GM23248 (cell line): Measurements from ENCODE around the gene C5. TPM values are rescaled to one million over a fixed set of nuclear protein-coding genes. Genes with fewer than 3 reads are reported as not detected.

ENCODE experiments used
- DNase-seq: peaks from one replicate; pipeline ENCODE4 v3.0.0-alpha.2; 2015
- H2AFZ ChIP-seq: fragments of 200-600 bp; sonication (generic); 2 replicates; pipeline ENCODE4 v1.6.1; 2016; ENCODE audit warnings: antibody characterized with exemption
- H3F3A ChIP-seq: fragments of 200-600 bp; sonication (generic); 2 replicates; pipeline ENCODE4 v1.6.1; 2016; ENCODE audit warnings: mild to moderate bottlenecking, antibody characterized with exemption, mixed run types; ENCODE audit not compliant: insufficient read depth
- H3K27ac ChIP-seq: fragments of 200-600 bp; sonication (generic); 2 replicates; pipeline ENCODE4 v1.5.1; 2016; ENCODE audit warnings: mild to moderate bottlenecking
- H3K27me3 ChIP-seq: fragments of 200-600 bp; sonication (generic); replicated peaks from 2 replicates; pipeline ENCODE4 v1.6.1; 2016; ENCODE audit warnings: mild to moderate bottlenecking; ENCODE audit not compliant: insufficient read depth
- H3K36me3 ChIP-seq: fragments of 200-600 bp; sonication (generic); 2 replicates; pipeline ENCODE4 v1.6.1; 2016; ENCODE audit warnings: low read depth, mild to moderate bottlenecking
- H3K4me1 ChIP-seq: fragments of 200-600 bp; sonication (generic); 2 replicates; pipeline ENCODE4 v1.6.1; 2016; ENCODE audit warnings: mild to moderate bottlenecking; ENCODE audit not compliant: insufficient read depth
- H3K4me2 ChIP-seq: fragments of 200-600 bp; sonication (generic); one replicate; pipeline ENCODE4 v1.6.1; 2016; ENCODE audit warnings: mild to moderate bottlenecking; ENCODE audit not compliant: unreplicated experiment
- H3K4me3 ChIP-seq: fragments of 200-600 bp; sonication (generic); 2 replicates; pipeline ENCODE4 v1.5.1; 2016; ENCODE audit warnings: mild to moderate bottlenecking
- H3K79me2 ChIP-seq: fragments of 200-600 bp; sonication (generic); 2 replicates; pipeline ENCODE4 v1.6.1; 2016; ENCODE audit warnings: mild to moderate bottlenecking; ENCODE audit not compliant: insufficient read depth
- H3K9ac ChIP-seq: fragments of 200-600 bp; sonication (generic); 2 replicates; pipeline ENCODE4 v1.6.1; 2016; ENCODE audit warnings: mild to moderate bottlenecking
- H3K9me2 ChIP-seq: fragments of 200-600 bp; sonication (generic); 2 replicates; pipeline ENCODE4 v1.6.1; 2016; ENCODE audit warnings: mixed run types, mild to moderate bottlenecking, moderate library complexity; ENCODE audit not compliant: insufficient read depth
- H3K9me3 ChIP-seq: fragments of 200-600 bp; sonication (generic); one replicate; pipeline ENCODE4 v1.6.1; 2017; ENCODE audit warnings: low read depth
- H4K20me1 ChIP-seq: fragments of 200-600 bp; sonication (generic); 2 replicates; pipeline ENCODE4 v1.6.0; 2016; ENCODE audit not compliant: insufficient read depth
- EZH2 ChIP-seq: fragments of 200-600 bp; sonication (generic); IDR thresholded peaks from 2 replicates; pipeline ENCODE4 v1.6.1; 2018; ENCODE audit warnings: antibody characterized with exemption, mild to moderate bottlenecking; ENCODE audit not compliant: insufficient read depth, poor library complexity, severe bottlenecking
- EZH2phosphoT487 ChIP-seq: fragments of 200-600 bp; sonication (generic); IDR thresholded peaks from 2 replicates; pipeline ENCODE4 v1.6.1; 2018; ENCODE audit warnings: antibody characterized with exemption, moderate library complexity, mild to moderate bottlenecking, low read depth; ENCODE audit not compliant: insufficient read depth
- WGBS, 2 experiments: methylation state at CpG; one replicate each; pipeline ENCODE4 v1.1.6; 2015 to 2017; ENCODE audit warnings: low lambda C conversion rate in 2 of 2, low coverage in 1 of 2; ENCODE audit errors: missing lambda C conversion rate in 2 of 2; 5-methylcytosine and 5-hydroxymethylcytosine counted together
- in situ Hi-C: fragments of 300-500 bp; cut with MboI; formaldehyde crosslinking; loops from 2 replicates; pipeline ENCODE4 v1.15.0; 2020
- polyA plus RNA-seq: library from polyadenylated mRNA; unstranded; fragments of >200 nt; fragmentation: Nextera tagmentation; extraction: Ambion mirVana; gene quantifications from 2 replicates; pipeline ENCODE4 v1.2.1, GENCODE V29; 2016
- total RNA-seq: library from RNA; depleted of rRNA; stranded (reverse); fragments of >200 nt; shearing (Covaris generic); gene quantifications from 2 replicates; pipeline ENCODE4 v1.2.3, GENCODE V29; 2014

The C5 gene
- total and polyA plus RNA-seq, 2 experiments from 2014 or later, result 1.2 to 1.6 TPM

DNA sequence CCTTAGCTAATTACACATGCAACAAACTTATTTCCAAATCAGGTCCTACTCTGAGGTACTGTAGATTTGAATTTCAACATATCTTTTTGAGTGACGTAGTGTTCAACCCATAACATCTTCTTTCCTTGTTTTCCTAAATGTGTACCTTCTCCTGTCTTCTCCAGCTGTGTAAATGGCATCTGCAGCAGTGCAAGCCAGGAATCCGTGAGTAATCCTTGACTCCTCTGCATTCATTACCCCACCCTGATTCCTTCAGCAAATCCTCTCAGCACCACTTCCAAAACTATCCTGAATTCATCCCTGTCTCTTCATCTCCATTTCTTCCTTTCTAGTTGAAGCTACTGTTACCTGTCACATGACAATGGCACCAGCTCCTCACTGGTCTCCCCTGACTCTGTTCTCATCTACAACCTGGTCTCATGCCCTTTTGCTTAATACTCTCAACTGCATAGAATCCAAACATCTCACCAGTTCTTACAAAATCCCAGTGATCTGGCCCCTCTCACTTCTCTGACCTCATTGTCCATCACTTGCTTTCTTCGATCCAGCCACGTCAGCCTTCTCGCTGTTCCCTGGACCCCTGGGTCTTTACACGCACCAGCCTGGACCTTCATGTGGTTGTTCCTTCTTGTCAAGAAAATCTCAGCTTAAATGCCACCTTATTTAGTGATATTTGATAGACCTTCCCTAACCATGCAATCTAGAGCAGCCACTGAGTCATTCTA, 108.9 kb downstream of the C5 start:
- Histone ChIP-seq H4K20me1 (no peaks in the 10 kb centered on the region), H3F3A (peaks cover 18% of the 10 kb centered on the region; the same call in 1 of the 2 replicates), H3K4me2 (peak overlapping the region; percentile 57), H3K4me1 (peaks cover 41% of the 10 kb centered on the region), H3K79me2 (no peaks in the 10 kb centered on the region), H3K4me3 (peak overlapping the region; percentile 23; the same call in 1 of the 2 replicates), H2AFZ (peak overlapping the region; percentile 45), H3K27me3 (no peaks in the 10 kb centered on the region), H3K9me2 (no peaks in the 10 kb centered on the region), H3K9ac (no peak overlapping the region; the same call in 1 of the 2 replicates), H3K9me3 (no peaks in the 10 kb centered on the region), H3K27ac (peak overlapping the region; percentile 36), H3K36me3 (no peaks in the 10 kb centered on the region)
- in situ Hi-C loops, result no loop called here
- DNase-seq, result peak; percentile 86
- no peak for TF ChIP-seq EZH2
- no peak for TF ChIP-seq EZH2phosphoT487
- WGBS, 2 experiments, result 5 to 9% methylated on average over 6 of the region's 6 CpGs

GRCh38 chr9:120940573-120940972, 109.5 kb downstream of the C5 start:
- in situ Hi-C loops, result no loop called here
- Histone ChIP-seq H3F3A (peaks cover 18% of the 10 kb centered on the region), H3K4me2 (peak overlapping the region; percentile 57)

DNA sequence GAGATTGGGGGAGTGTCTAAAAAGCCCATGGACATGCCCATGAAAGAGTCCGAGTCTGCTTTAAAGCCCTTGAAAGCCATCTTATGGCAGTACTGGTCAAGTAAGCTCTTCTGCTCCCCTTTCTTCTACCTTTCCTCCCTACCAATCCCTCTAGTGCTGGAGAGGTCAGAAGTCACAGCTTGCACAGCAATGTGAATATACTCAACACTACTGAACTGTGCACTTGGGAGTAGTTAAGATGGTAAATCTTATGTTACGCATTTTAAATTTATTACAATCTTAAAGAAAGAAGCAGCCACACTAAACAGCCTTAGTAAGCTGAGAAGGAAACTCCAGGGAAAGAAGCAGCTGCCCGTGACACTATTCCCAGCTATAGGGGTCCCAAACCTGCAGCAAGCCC, 111.2 kb downstream of the C5 start:
- H3K4me1 ChIP-seq, result peaks cover 49% of the 10 kb centered on the region
- no peak for DNase-seq
- H3F3A ChIP-seq, result peaks cover 30% of the 10 kb centered on the region
- no peak for TF ChIP-seq EZH2
- H2AFZ ChIP-seq, result no peak overlapping the region
- WGBS, 2 experiments, result 88 to 90% methylated on average over 3 of the region's 3 CpGs
- no peaks in the 10 kb centered on the region for H3K27me3 ChIP-seq
- H3K36me3 ChIP-seq, result no peaks in the 10 kb centered on the region
- no peak overlapping the region for H3K4me3 ChIP-seq
- no peaks in the 10 kb centered on the region for H3K9me2 ChIP-seq
- H3K9me3 ChIP-seq, result no peaks in the 10 kb centered on the region
- no peaks in the 10 kb centered on the region for H4K20me1 ChIP-seq
- in situ Hi-C loops, result no loop called here
- no peaks in the 10 kb centered on the region for H3K79me2 ChIP-seq
- no peak overlapping the region for H3K27ac ChIP-seq
- no peak overlapping the region for H3K9ac ChIP-seq
- H3K4me2 ChIP-seq, result no peak overlapping the region

More at GRCh38 chr9:120940573-120940972, 109.5 kb downstream of the C5 start:
- no peaks in the 10 kb centered on the region for H3K9me2 ChIP-seq
- no peak overlapping the region for H3K27ac ChIP-seq
- H4K20me1 ChIP-seq, result no peaks in the 10 kb centered on the region
- no peaks in the 10 kb centered on the region for H3K79me2 ChIP-seq
- H3K36me3 ChIP-seq, result no peaks in the 10 kb centered on the region
- no peak overlapping the region for H3K9ac ChIP-seq
- no peak overlapping the region for H2AFZ ChIP-seq
- no peaks in the 10 kb centered on the region for H3K9me3 ChIP-seq
- no peak overlapping the region for H3K4me3 ChIP-seq
- DNase-seq, result no peak
- no peaks in the 10 kb centered on the region for H3K27me3 ChIP-seq
- TF ChIP-seq EZH2phosphoT487, result no peak
- TF ChIP-seq EZH2, result no peak
- 49 to 58% methylated on average over 10 of the region's 10 CpGs for WGBS, 2 experiments
- peaks cover 41% of the 10 kb centered on the region for H3K4me1 ChIP-seq

DNA sequence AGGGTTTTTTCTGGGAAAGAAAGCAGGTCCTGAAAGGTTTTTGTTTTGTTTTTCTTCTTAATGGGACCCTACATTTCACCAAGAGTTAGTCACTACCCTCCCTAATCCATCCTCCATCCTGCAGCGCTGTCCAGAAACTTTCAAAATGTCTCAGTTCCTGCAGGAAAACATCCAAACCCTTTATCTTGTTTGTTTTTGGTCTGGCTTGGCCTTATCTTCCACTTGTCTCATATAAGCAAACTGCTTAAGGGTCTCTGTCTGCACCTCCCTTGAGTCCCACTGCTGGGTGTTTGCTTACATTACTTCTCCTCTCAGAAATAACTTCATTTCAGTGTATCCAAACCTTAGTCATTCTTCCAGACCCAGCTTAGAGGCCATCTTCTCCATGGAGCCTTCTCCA, 112.5 kb downstream of the C5 start:
- H3K9ac ChIP-seq, result no peak overlapping the region
- H3K27ac ChIP-seq, result no peak overlapping the region; the same call in 1 of the 2 replicates

More for the DNA sequence above, 112.5 kb downstream of the C5 start:
- Histone ChIP-seq H4K20me1 (no peaks in the 10 kb centered on the region), H3K79me2 (no peaks in the 10 kb centered on the region), H2AFZ (peak overlapping the region; percentile 45), H3K9me3 (no peaks in the 10 kb centered on the region), H3K4me1 (peaks cover 49% of the 10 kb centered on the region), H3K27me3 (no peaks in the 10 kb centered on the region), H3K36me3 (no peaks in the 10 kb centered on the region), H3K9me2 (no peaks in the 10 kb centered on the region), H3K4me2 (no peak overlapping the region), H3F3A (peaks cover 30% of the 10 kb centered on the region), H3K4me3 (no peak overlapping the region)
- TF ChIP-seq EZH2phosphoT487 (no peak), EZH2 (no peak)
- DNase-seq, result peak; percentile 40
- in situ Hi-C loops, result no loop called here
- 27 to 50% methylated on average over 1 of the region's 1 CpG for WGBS, 2 experiments
